Fibroblast of the aortic adventitia (primary cell): ENCODE data around the gene LCT. TPM values are rescaled to one million over a fixed set of nuclear protein-coding genes. Genes with fewer than 3 reads are reported as not detected.

Experiments
- DNase-seq: peaks from one replicate; pipeline ENCODE4 v3.0.0-alpha.2; 2010; ENCODE audit warnings: low read depth
- H3K4me3 ChIP-seq: 2 replicates; pipeline ENCODE4 v1.5.1; 2011; ENCODE audit warnings: low read depth, mild to moderate bottlenecking, control low read depth, low read length, moderate library complexity
- CTCF ChIP-seq: IDR thresholded peaks from 2 replicates; pipeline ENCODE4 v1.5.1; 2011; ENCODE audit warnings: mild to moderate bottlenecking, low read length, control low read depth, inconsistent platforms; ENCODE audit not compliant: insufficient read depth
- total RNA-seq: library from RNA; depleted of rRNA; stranded (reverse); fragments of >200 nt; gene quantifications from 2 replicates; pipeline ENCODE4 v1.2.3, GENCODE V29; 2012; ENCODE audit warnings: low replicate concordance

Gene LCT
- total RNA-seq, 1 donor: not detected

GRCh38 chr2:135870571-135870970 lies 33.6 kb upstream of the LCT start:
- no peak for DNase-seq
- no peak for TF ChIP-seq CTCF
- H3K4me3 ChIP-seq: no peak overlapping the region

GRCh38 chr2:135863233-135863632 lies 26.2 kb upstream of the LCT start:
- no peak for TF ChIP-seq CTCF
- DNase-seq: peak; percentile 44
- H3K4me3 ChIP-seq: no peak overlapping the region

DNA sequence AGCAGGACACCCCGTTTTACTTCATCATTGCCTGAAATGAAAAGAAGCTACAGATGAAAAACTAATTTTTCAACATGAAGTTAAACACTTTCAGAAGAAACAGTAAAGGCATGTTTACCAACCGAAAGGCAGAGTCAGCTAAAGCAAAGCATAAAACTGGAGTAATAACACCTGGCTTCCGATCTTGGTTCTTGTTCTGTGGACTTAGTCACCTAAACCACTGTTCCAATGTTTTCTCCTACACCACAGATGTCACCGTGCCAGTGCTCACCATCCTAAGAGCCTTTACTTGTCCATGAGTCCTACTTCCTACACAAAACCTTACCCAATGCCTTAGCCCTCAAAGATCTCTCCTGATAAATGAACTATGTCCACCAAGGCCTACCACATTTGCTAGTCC lies 25.7 kb upstream of the LCT start:
- no peak for DNase-seq
- no peak for TF ChIP-seq CTCF
- no peak overlapping the region for H3K4me3 ChIP-seq

- H3K4me3 ChIP-seq: no peak overlapping the region
- no peak for TF ChIP-seq CTCF
- no peak for DNase-seq
Measured at GRCh38 chr2:135853401-135853800, 16.4 kb upstream of the LCT start.

- DNase-seq: peak; percentile 29
Measured at GRCh38 chr2:135851858-135852257, 14.9 kb upstream of the LCT start.

DNA sequence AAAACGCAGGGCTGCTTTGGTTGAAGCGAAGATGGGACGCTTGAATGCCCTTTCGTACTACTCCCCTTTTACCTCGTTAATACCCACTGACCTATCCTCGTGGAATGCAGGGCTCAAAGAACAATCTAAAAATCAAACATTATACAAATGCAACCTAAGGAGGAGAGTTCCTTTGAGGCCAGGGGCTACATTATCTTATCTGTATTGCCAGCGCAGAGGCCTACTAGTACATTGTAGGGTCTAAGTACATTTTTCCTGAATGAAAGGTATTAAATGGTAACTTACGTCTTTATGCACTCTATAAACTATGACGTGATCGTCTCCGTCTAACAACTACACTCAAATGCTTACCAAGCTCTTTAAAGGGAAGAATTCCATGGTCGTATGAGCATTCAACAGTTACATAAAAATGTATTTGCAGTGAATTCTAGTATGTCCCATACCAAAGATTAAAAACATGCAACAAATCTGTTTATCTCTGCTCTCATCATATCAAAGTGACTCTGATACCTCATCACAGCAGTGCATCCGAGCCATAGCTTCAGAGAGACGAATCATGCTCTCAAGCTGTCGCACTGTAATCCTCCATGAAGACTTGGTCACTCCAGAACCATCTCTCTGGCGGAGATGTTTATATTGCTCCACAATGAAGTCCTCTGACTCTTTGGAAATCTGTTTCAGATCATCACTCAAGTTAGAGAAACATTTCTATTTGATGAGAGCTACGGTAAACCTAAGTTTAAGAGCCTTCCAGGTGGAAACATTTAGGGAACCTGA lies 14.1 kb upstream of the LCT start:
- DNase-seq: no peak
- no peak overlapping the region for H3K4me3 ChIP-seq
- TF ChIP-seq CTCF: no peak

More at GRCh38 chr2:135851858-135852257, 14.9 kb upstream of the LCT start:
- no peak overlapping the region for H3K4me3 ChIP-seq
- TF ChIP-seq CTCF: no peak

- no peak for DNase-seq
- TF ChIP-seq CTCF: no peak
- no peak overlapping the region for H3K4me3 ChIP-seq
Measured at GRCh38 chr2:135849087-135849486, 12.1 kb upstream of the LCT start.
